K562 (cell line): Measurements from ENCODE around the gene SRPK2. TPM values are rescaled to one million over a fixed set of nuclear protein-coding genes. Genes with fewer than 3 reads are reported as not detected.
A peak's percentile ranks its signal among the peaks of the same experiment; 100 is the strongest.

Experiments
- BCOR ChIP-seq: fragments of 450-650 bp; IDR thresholded peaks from 2 replicates; pipeline ENCODE4 v1.6.1; 2016
- CREB3 ChIP-seq: fragments of 450-650 bp; conservative IDR thresholded peaks from 2 replicates; pipeline ENCODE4 v1.6.1; 2016; ENCODE audit warnings: missing genetic modification characterization, low read depth, mild to moderate bottlenecking, missing compliant biosample characterization, moderate library complexity
- E2F4 ChIP-seq: sonication (generic); formaldehyde crosslinking; IDR thresholded peaks from 2 replicates; pipeline ENCODE4 v1.8.0; 2022; ENCODE audit warnings: mild to moderate bottlenecking, low read depth, missing genetic modification reagents
- FOSL1 ChIP-seq: fragments of 200-800 bp; sonication (Bioruptor generic); conservative IDR thresholded peaks from 2 replicates; pipeline ENCODE4 v1.6.1; 2016; ENCODE audit warnings: missing genetic modification characterization, missing compliant biosample characterization
- HLTF ChIP-seq: fragments of 450-650 bp; IDR thresholded peaks from 2 replicates; pipeline ENCODE4 v1.6.1; 2016
- HMBOX1 ChIP-seq: sonication (generic); IDR thresholded peaks from 2 replicates; pipeline ENCODE4 v1.6.1; 2016
- HMGN3 ChIP-seq: IDR thresholded peaks from 2 replicates; pipeline ENCODE4 v1.6.1; 2011; ENCODE audit warnings: borderline replicate concordance, low read depth, mild to moderate bottlenecking, mixed read lengths, low read length; ENCODE audit not compliant: insufficient read length; ENCODE audit errors: extremely low read depth
- HOXB6 ChIP-seq: fragments of 250-450 bp; sonication (Bioruptor Pico); IDR thresholded peaks from 2 replicates; pipeline ENCODE4 v1.5.1; 2022; ENCODE audit warnings: mild to moderate bottlenecking, borderline replicate concordance
- RBFOX2 ChIP-seq: fragments of 200-400 bp; formaldehyde crosslinking; IDR thresholded peaks from 2 replicates; pipeline ENCODE4 v1.6.1; 2017; ENCODE audit warnings: low read depth, mild to moderate bottlenecking, low read length, moderate library complexity
- SRSF3 ChIP-seq: fragments of 200-400 bp; formaldehyde crosslinking; IDR thresholded peaks from 2 replicates; pipeline ENCODE4 v1.6.1; 2016; ENCODE audit warnings: mild to moderate bottlenecking, low read length, moderate library complexity; ENCODE audit not compliant: insufficient read depth
- TCF7 ChIP-seq: sonication (generic); IDR thresholded peaks from 2 replicates; pipeline ENCODE4 v1.6.1; 2016; ENCODE audit warnings: antibody characterized with exemption, borderline replicate concordance
- ZNF174 ChIP-seq: fragments of 250-450 bp; sonication (Bioruptor Pico); IDR thresholded peaks from 2 replicates; pipeline ENCODE4 v1.4.0; 2020; ENCODE audit warnings: mild to moderate bottlenecking
- ZSCAN32 ChIP-seq: fragments of 450-650 bp; formaldehyde crosslinking; IDR thresholded peaks from 2 replicates; pipeline ENCODE4 v1.4.0; 2020; ENCODE audit warnings: mild to moderate bottlenecking, moderate library complexity
- polyA plus RNA-seq, 8 experiments: library from polyadenylated mRNA; depleted of rRNA in 4 of 8; stranded (reverse) in 5 of 8; unstranded in 3 of 8; fragments of >200 nt; fragmentation: Nextera tagmentation in 2 of 8; fragmentation: Illumina TruSeq in 1 of 8; extraction: Ambion mirVana in 2 of 8; extraction: Trizol in 1 of 8; gene quantifications; 2 replicates each; pipeline versions ENCODE4 v1.2.1 to v1.2.3, GENCODE V29; 2011 to 2014; ENCODE audit warnings: inconsistent platforms in 1 of 8, missing spikeins in 1 of 8
- total RNA-seq, 7 experiments: library from RNA; depleted of rRNA in 6 of 7; stranded (reverse); fragments of >200 nt in 6 of 7; fragmentation: Illumina TruSeq in 2 of 7; extraction: Trizol in 2 of 7; gene quantifications; 2 replicates each; pipeline versions ENCODE4 v1.2.1 to v1.2.3, GENCODE V29; 2011 to 2021; ENCODE audit warnings: low replicate concordance in 1 of 7

Gene SRPK2
- total and polyA plus RNA-seq, 9 of the 15 experiments (the other 6 are each of a cell fraction or from before 2014, with no cell fraction given), result 21.5 to 44.7 (median 33.3) TPM

GRCh38 chr7:105131033-105131656 is 257.6 kb downstream of the SRPK2 start (continued):
- TF ChIP-seq TCF7, result peak; percentile 77; the same call in 1 of the 2 replicates
- no peak for TF ChIP-seq ZSCAN32
- 0 out of 2 replicates have a peak, but pooled peaks have one; percentile 76 for TF ChIP-seq ZNF174
- 0 out of 2 replicates have a peak, but pooled peaks have one; percentile 17 for TF ChIP-seq RBFOX2
- no peak for TF ChIP-seq HOXB6 (CRISPR knock-in tag)
- TF ChIP-seq BCOR, result no peak
- no peak for TF ChIP-seq HLTF
- no peak for TF ChIP-seq E2F4 (CRISPR knock-in tag)
- TF ChIP-seq SRSF3, result no peak
- peak; percentile 2; the same call in 1 of the 2 replicates for TF ChIP-seq CREB3 (tag)
- TF ChIP-seq HMGN3, result no peak
- no peak; the same call in 1 of the 2 replicates for TF ChIP-seq HMBOX1
- peak; percentile 88 for TF ChIP-seq FOSL1 (tag)
